Stomach smooth muscle (tissue), 2 donors: ENCODE data around the gene TMCO4.

Experiments used
- H3K27ac ChIP-seq: one replicate; pipeline ENCODE4 v1.7.0; 2013; ENCODE audit warnings: mild to moderate bottlenecking, low read length, inconsistent platforms
- H3K27me3 ChIP-seq, 2 donors: one replicate each; pipeline ENCODE4 v1.7.0; 2013; ENCODE audit warnings: low read length in 2 of 2; ENCODE audit not compliant: insufficient read depth in 2 of 2, control insufficient read depth in 1 of 2
- H3K36me3 ChIP-seq, 2 donors: one replicate each; pipeline ENCODE4 v1.7.0; 2013; ENCODE audit warnings: low read length in 2 of 2; ENCODE audit not compliant: control insufficient read depth in 2 of 2, insufficient read depth in 2 of 2
- H3K4me1 ChIP-seq: one replicate; pipeline ENCODE4 v1.7.0; 2013; ENCODE audit warnings: low read length; ENCODE audit not compliant: control insufficient read depth, insufficient read depth
- H3K4me3 ChIP-seq, 2 donors: one replicate each; pipeline ENCODE4 v1.7.0; 2013; ENCODE audit warnings: low read length in 2 of 2
- H3K9ac ChIP-seq, 2 donors: one replicate each; pipeline ENCODE4 v1.7.0; 2013; ENCODE audit warnings: low read length in 2 of 2, mild to moderate bottlenecking in 1 of 2
- H3K9me3 ChIP-seq, 2 donors: one replicate each; pipeline ENCODE4 v1.7.0; 2013; ENCODE audit warnings: low read length in 2 of 2; ENCODE audit not compliant: control insufficient read depth in 2 of 2
- donor health status: healthy.
- donor health status: Pancreatic carcinoma.

The TMCO4 gene

GRCh38 chr1:19700079-19700777 is 99.5 kb downstream of the TMCO4 start:
- peaks cover 8% of the 10 kb centered on the region for H3K4me1 ChIP-seq
- H3K27ac ChIP-seq, result no peak overlapping the region
- H3K9me3 ChIP-seq, result no peaks in the 10 kb centered on the region
- H3K9ac ChIP-seq, result no peak overlapping the region
- H3K4me3 ChIP-seq, result no peak overlapping the region
- H3K27me3 ChIP-seq, result no peaks in the 10 kb centered on the region
- H3K36me3 ChIP-seq, result peaks cover 12 to 17% of the 10 kb centered on the region in 2 donors

- H3K9me3 ChIP-seq, result no peaks in the 10 kb centered on the region
- no peaks in the 10 kb centered on the region for H3K4me1 ChIP-seq
- no peak overlapping the region for H3K9ac ChIP-seq
- no peak overlapping the region for H3K27ac ChIP-seq
- no peaks in the 10 kb centered on the region for H3K27me3 ChIP-seq
- H3K4me3 ChIP-seq, result no peak overlapping the region
- peaks cover 12 to 29% of the 10 kb centered on the region in 2 donors for H3K36me3 ChIP-seq
These were observed 101.5 kb downstream of the TMCO4 start for GRCh38 chr1:19698181-19698580.

- Histone ChIP-seq H3K9ac (no peak overlapping the region), H3K36me3 (peaks cover 12 to 31% of the 10 kb centered on the region in 2 donors), H3K4me1 (no peaks in the 10 kb centered on the region), H3K9me3 (no peaks in the 10 kb centered on the region), H3K4me3 (no peak overlapping the region), H3K27ac (no peak overlapping the region), H3K27me3 (no peaks in the 10 kb centered on the region)
These were observed 102.9 kb downstream of the TMCO4 start for GRCh38 chr1:19696820-19697219.

GRCh38 chr1:19695772-19696171 is 103.9 kb downstream of the TMCO4 start:
- H3K27ac ChIP-seq, result no peak overlapping the region
- peaks cover 12 to 30% of the 10 kb centered on the region in 2 donors for H3K36me3 ChIP-seq
- H3K4me3 ChIP-seq, result no peak overlapping the region
- H3K4me1 ChIP-seq, result no peaks in the 10 kb centered on the region
- H3K9me3 ChIP-seq, result no peaks in the 10 kb centered on the region
- no peaks in the 10 kb centered on the region for H3K27me3 ChIP-seq
- H3K9ac ChIP-seq, result no peak overlapping the region

- no peaks in the 10 kb centered on the region for H3K9me3 ChIP-seq
- no peak overlapping the region for H3K4me3 ChIP-seq
- no peak overlapping the region for H3K27ac ChIP-seq
- H3K36me3 ChIP-seq, result peaks cover 8 to 27% of the 10 kb centered on the region in 2 donors
- no peak overlapping the region for H3K9ac ChIP-seq
- H3K27me3 ChIP-seq, result no peaks in the 10 kb centered on the region
- no peaks in the 10 kb centered on the region for H3K4me1 ChIP-seq
These were observed 105.4 kb downstream of the TMCO4 start for GRCh38 chr1:19694298-19694697.

- Histone ChIP-seq H3K9me3 (peaks cover 0 to 7% of the 10 kb centered on the region in 2 donors), H3K36me3 (peaks cover 8 to 27% of the 10 kb centered on the region in 2 donors), H3K27ac (no peak overlapping the region), H3K9ac (no peak overlapping the region), H3K27me3 (no peaks in the 10 kb centered on the region), H3K4me3 (no peak overlapping the region), H3K4me1 (no peaks in the 10 kb centered on the region)
These were observed 109.4 kb downstream of the TMCO4 start for GRCh38 chr1:19690342-19690741.

DNA sequence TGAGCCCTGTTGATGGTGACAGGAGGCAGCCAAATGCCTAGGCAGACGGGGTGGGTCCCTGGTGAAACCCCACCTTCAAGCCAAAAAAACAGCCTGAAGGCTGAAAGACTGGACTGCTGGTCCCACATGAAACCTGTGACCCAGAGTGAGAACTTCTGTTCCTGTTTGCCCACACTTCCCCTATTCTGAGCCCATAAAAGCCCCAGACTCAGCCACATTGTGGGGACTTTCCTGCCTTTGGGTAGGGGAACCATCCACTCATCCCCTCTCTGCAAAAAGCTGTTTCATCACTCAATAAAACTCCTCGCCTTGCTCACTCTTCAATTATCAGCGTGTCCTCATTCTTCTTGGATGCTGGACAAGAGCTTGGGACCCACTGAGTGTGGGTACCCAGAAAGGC is 109.9 kb downstream of the TMCO4 start:
- H3K36me3 ChIP-seq, result peaks cover 8 to 26% of the 10 kb centered on the region in 2 donors
- no peaks in the 10 kb centered on the region for H3K27me3 ChIP-seq
- no peaks in the 10 kb centered on the region for H3K4me1 ChIP-seq
- H3K27ac ChIP-seq, result no peak overlapping the region
- H3K4me3 ChIP-seq, result no peak overlapping the region
- H3K9me3 ChIP-seq, result peaks cover 0 to 7% of the 10 kb centered on the region in 2 donors
- no peak overlapping the region for H3K9ac ChIP-seq

GRCh38 chr1:19689085-19689757 is 110.5 kb downstream of the TMCO4 start:
- Histone ChIP-seq H3K9me3 (peaks cover 0 to 7% of the 10 kb centered on the region in 2 donors), H3K36me3 (peaks cover 11 to 21% of the 10 kb centered on the region in 2 donors), H3K9ac (no peak overlapping the region), H3K4me1 (no peaks in the 10 kb centered on the region), H3K27ac (no peak overlapping the region), H3K27me3 (no peaks in the 10 kb centered on the region), H3K4me3 (no peak overlapping the region)

DNA sequence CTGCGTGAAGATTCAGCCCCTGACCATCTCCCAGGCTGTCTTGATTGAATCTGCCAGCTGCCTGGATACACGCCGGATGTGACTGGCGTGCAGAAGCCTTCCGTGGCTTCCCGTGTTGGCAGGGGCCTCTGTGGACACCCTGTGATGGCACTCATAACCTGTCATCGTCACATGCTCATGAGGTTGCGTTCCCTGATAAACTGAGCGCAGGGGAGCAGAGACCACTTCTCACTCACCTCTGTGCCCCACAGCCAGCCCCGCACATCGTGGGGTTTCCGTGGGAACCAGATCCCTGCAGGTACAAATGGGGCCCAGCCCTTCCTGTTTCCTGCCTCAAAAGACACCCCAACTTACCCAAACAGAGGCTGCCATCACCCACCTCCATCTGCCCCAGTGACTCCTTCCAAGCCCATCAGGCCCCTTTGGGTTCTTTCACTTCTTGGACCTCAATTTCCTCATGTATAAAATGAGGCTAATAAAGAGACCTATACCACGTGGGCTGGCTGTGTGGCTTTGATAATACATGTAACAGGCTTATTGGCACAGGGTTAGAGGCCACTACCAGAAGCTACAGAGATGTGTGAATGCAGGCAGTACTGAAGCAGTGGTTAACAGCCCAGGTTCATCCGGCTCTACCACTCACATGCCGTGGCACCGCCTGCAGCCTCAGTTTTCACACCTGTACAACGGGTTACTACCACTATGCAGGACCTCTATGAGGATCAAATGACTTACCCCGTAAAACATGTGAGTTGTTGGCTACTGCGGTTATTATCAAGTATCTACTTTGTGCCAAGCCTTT is 111.5 kb downstream of the TMCO4 start:
- Histone ChIP-seq H3K36me3 (peaks cover 11 to 15% of the 10 kb centered on the region in 2 donors), H3K27ac (no peak overlapping the region), H3K4me1 (no peaks in the 10 kb centered on the region), H3K4me3 (no peak overlapping the region), H3K9ac (no peak overlapping the region), H3K9me3 (peaks cover 0 to 7% of the 10 kb centered on the region in 2 donors), H3K27me3 (no peaks in the 10 kb centered on the region)

DNA sequence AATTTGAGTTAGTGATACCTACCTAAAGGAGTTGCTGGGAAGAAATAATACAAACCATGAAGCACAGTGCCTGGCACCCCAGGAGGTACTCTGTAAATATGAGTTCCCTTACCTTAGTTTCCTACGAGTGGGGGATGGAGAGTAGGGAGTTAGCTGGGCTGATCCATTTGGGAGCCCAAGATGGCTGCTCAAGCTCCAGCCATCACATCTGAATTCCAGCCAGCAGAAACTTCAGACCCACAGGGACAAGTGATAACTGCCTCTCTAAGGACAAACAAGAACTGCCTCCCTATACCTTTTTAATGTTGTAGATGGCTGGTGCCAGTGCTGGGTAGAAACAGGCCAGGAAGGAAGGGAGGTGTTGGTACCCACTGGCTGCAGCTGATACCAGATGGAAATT is 112.3 kb downstream of the TMCO4 start:
- H3K4me1 ChIP-seq, result no peaks in the 10 kb centered on the region

More for the DNA sequence above, 112.3 kb downstream of the TMCO4 start:
- peaks cover 0 to 7% of the 10 kb centered on the region in 2 donors for H3K9me3 ChIP-seq
- H3K4me3 ChIP-seq, result no peak overlapping the region
- no peak overlapping the region for H3K27ac ChIP-seq
- H3K27me3 ChIP-seq, result no peaks in the 10 kb centered on the region
- H3K9ac ChIP-seq, result no peak overlapping the region
- peaks cover 11 to 16% of the 10 kb centered on the region in 2 donors for H3K36me3 ChIP-seq
